ENCODE measurements around the gene NUDT16L1. TPM values are rescaled to one million over a fixed set of nuclear protein-coding genes. Genes with fewer than 3 reads are reported as not detected.

NUDT16L1 gene
- total and polyA plus RNA-seq, 2 of the 13 experiments (the other 11 are each of a cell fraction or from before 2014, with no cell fraction given) = 28.0 to 40.5 TPM

DNA sequence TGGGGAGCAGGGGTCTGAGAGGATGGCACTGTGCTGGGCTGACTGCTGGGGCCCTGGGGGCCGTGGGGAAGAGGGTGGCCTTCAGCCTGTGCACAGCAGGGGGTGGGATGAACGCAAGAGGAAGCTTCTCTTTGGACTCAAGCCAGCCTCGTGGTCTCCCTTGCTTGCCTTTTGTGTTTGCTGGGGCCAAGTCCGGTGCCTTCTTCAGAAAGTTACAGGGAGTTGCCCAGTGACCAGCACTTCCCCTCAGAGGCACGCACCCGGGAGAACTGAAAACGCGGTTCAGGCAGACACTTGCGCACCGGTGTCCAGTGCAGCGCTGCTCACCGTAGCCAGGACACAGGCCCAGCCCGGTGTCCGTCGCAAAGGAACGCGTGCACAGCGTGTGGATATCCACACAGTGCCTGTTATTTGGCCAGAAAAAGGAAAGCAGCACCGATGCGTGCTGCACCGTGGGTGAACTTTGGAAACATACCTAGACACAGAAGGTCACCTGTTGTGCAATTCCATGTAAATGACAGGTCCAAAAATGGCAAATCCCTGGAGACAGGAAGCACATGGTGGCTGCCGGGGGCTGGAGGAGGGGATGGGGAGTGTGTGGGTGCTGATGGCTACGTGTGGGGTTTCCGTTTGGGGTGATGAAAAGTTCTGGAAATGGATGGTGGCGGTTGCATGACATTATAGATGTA, 29.4 kb upstream of the NUDT16L1 start (continued):
- TF ChIP-seq ZNF367 (CRISPR knock-in tag; IDR thresholded peaks at IDR 0.05; ENCODE audit: borderline replicate concordance) (peak; percentile 59; the same call in 1 of the 2 replicates), RORA (CRISPR knock-in tag; IDR thresholded peaks at IDR 0.05) (no peak), PHF21A (CRISPR knock-in tag; IDR thresholded peaks at IDR 0.05) (peak; percentile 95), ZFYVE20 (CRISPR knock-in tag; IDR thresholded peaks at IDR 0.05; ENCODE audit: borderline replicate concordance, low read depth) (peak; percentile 88), ZNF619 (CRISPR knock-in tag; IDR thresholded peaks at IDR 0.05) (0 out of 2 replicates have a peak, but pooled peaks have one; percentile 78), ZNF567 (CRISPR knock-in tag; IDR thresholded peaks at IDR 0.05; ENCODE audit: borderline replicate concordance) (no peak; the same call in 1 of the 2 replicates), ZKSCAN1 (IDR thresholded peaks at IDR 0.05; ENCODE audit: low read length) (no peak), ZNF7 (CRISPR knock-in tag; IDR thresholded peaks at IDR 0.05) (no peak), MAF1 (CRISPR knock-in tag; IDR thresholded peaks at IDR 0.05; ENCODE audit: borderline replicate concordance) (no peak), ZSCAN20 (CRISPR knock-in tag; IDR thresholded peaks at IDR 0.05; ENCODE audit: borderline replicate concordance) (no peak), SRF (IDR thresholded peaks at IDR 0.05; ENCODE audit: low read depth, low read length) (peak; percentile 99), SUZ12 (IDR thresholded peaks at IDR 0.05; ENCODE audit: low read depth, low read length) (no peak)
- TF ChIP-seq, protein P1, sequence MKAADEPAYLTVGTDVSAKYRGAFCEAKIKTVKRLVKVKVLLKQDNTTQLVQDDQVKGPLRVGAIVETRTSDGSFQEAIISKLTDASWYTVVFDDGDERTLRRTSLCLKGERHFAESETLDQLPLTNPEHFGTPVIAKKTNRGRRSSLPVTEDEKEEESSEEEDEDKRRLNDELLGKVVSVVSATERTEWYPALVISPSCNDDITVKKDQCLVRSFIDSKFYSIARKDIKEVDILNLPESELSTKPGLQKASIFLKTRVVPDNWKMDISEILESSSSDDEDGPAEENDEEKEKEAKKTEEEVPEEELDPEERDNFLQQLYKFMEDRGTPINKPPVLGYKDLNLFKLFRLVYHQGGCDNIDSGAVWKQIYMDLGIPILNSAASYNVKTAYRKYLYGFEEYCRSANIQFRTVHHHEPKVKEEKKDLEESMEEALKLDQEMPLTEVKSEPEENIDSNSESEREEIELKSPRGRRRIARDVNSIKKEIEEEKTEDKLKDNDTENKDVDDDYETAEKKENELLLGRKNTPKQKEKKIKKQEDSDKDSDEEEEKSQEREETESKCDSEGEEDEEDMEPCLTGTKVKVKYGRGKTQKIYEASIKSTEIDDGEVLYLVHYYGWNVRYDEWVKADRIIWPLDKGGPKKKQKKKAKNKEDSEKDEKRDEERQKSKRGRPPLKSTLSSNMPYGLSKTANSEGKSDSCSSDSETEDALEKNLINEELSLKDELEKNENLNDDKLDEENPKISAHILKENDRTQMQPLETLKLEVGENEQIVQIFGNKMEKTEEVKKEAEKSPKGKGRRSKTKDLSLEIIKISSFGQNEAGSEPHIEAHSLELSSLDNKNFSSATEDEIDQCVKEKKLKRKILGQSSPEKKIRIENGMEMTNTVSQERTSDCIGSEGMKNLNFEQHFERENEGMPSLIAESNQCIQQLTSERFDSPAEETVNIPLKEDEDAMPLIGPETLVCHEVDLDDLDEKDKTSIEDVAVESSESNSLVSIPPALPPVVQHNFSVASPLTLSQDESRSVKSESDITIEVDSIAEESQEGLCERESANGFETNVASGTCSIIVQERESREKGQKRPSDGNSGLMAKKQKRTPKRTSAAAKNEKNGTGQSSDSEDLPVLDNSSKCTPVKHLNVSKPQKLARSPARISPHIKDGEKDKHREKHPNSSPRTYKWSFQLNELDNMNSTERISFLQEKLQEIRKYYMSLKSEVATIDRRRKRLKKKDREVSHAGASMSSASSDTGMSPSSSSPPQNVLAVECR (CRISPR knock-in tag; IDR thresholded peaks at IDR 0.05; ENCODE audit: borderline replicate concordance) = peak; percentile 96
- TF ChIP-seq, protein P2, sequence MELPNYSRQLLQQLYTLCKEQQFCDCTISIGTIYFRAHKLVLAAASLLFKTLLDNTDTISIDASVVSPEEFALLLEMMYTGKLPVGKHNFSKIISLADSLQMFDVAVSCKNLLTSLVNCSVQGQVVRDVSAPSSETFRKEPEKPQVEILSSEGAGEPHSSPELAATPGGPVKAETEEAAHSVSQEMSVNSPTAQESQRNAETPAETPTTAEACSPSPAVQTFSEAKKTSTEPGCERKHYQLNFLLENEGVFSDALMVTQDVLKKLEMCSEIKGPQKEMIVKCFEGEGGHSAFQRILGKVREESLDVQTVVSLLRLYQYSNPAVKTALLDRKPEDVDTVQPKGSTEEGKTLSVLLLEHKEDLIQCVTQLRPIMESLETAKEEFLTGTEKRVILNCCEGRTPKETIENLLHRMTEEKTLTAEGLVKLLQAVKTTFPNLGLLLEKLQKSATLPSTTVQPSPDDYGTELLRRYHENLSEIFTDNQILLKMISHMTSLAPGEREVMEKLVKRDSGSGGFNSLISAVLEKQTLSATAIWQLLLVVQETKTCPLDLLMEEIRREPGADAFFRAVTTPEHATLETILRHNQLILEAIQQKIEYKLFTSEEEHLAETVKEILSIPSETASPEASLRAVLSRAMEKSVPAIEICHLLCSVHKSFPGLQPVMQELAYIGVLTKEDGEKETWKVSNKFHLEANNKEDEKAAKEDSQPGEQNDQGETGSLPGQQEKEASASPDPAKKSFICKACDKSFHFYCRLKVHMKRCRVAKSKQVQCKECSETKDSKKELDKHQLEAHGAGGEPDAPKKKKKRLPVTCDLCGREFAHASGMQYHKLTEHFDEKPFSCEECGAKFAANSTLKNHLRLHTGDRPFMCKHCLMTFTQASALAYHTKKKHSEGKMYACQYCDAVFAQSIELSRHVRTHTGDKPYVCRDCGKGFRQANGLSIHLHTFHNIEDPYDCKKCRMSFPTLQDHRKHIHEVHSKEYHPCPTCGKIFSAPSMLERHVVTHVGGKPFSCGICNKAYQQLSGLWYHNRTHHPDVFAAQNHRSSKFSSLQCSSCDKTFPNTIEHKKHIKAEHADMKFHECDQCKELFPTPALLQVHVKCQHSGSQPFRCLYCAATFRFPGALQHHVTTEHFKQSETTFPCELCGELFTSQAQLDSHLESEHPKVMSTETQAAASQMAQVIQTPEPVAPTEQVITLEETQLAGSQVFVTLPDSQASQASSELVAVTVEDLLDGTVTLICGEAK (IDR thresholded peaks at IDR 0.05) = no peak
- TF ChIP-seq, protein P2 (CRISPR knock-in tag; IDR thresholded peaks at IDR 0.05) = peak; percentile 81
- TF ChIP-seq, protein P3, sequence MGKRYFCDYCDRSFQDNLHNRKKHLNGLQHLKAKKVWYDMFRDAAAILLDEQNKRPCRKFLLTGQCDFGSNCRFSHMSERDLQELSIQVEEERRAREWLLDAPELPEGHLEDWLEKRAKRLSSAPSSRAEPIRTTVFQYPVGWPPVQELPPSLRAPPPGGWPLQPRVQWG (CRISPR knock-in tag; IDR thresholded peaks at IDR 0.05; ENCODE audit: borderline replicate concordance, low read depth) = no peak

Data from HepG2 (cell line).